ENCODE data around the gene PDXP.

The PDXP gene

GRCh38 chr22:37638391-37639069 lies 20.0 kb upstream of the PDXP start (continued):
- TF ChIP-seq GLI4 (tag by site-specific recombination; IDR thresholded peaks at IDR 0.05): no peak
- TF ChIP-seq ZNF777 (tag by site-specific recombination; IDR thresholded peaks at IDR 0.05; ENCODE audit: borderline replicate concordance): no peak
- TF ChIP-seq ELK4 (IDR thresholded peaks at IDR 0.05; ENCODE audit: borderline replicate concordance, low read depth, low read length): no peak
- no peak for TF ChIP-seq ZNF175 (tag by site-specific recombination; IDR thresholded peaks at IDR 0.05)
- no peak for TF ChIP-seq ZNF350 (tag by site-specific recombination; IDR thresholded peaks at IDR 0.05)
- no peak for TF ChIP-seq ZNF248 (tag by site-specific recombination; IDR thresholded peaks at IDR 0.05)
- TF ChIP-seq ZNF600 (tag by site-specific recombination; IDR thresholded peaks at IDR 0.05): 0 out of 2 replicates have a peak, but pooled peaks have one; percentile 31
- TF ChIP-seq ZNF792 (tag by site-specific recombination; IDR thresholded peaks at IDR 0.05): peak; percentile 75; the same call in 1 of the 2 replicates
- TF ChIP-seq ZNF19 (tag by site-specific recombination; IDR thresholded peaks at IDR 0.05; ENCODE audit: low read depth): no peak
- no peak for TF ChIP-seq ZBTB48 (tag by site-specific recombination; IDR thresholded peaks at IDR 0.05)
- TF ChIP-seq PATZ1 (tag by site-specific recombination; IDR thresholded peaks at IDR 0.05): peak; percentile 20; the same call in 1 of the 2 replicates
- no peak for TF ChIP-seq ZNF785 (tag by site-specific recombination; IDR thresholded peaks at IDR 0.05)
- no peak for TF ChIP-seq HIC1 (tag by site-specific recombination; IDR thresholded peaks at IDR 0.05)
- no peak for TF ChIP-seq ZBTB1 (tag by site-specific recombination; IDR thresholded peaks at IDR 0.05)
- TF ChIP-seq ZNF26 (tag by site-specific recombination; IDR thresholded peaks at IDR 0.05): no peak
- TF ChIP-seq KLF17 (tag by site-specific recombination; IDR thresholded peaks at IDR 0.05): 0 out of 2 replicates have a peak, but pooled peaks have one; percentile 11
- 0 out of 2 replicates have a peak, but pooled peaks have one; percentile 11 for TF ChIP-seq ZFP69B (tag by site-specific recombination; IDR thresholded peaks at IDR 0.05)

Measured in HEK293 (cell line).